H1 (cell line): ENCODE measurements around the gene RSU1. TPM values are rescaled to one million over a fixed set of nuclear protein-coding genes. Genes with fewer than 3 reads are reported as not detected.

Source experiments
- CTCF ChIA-PET: fragments of 300-600 bp; sonication (Branson Sonifier 250); formaldehyde crosslinking; loops from one replicate; lab custom pipeline; 2021; ENCODE audit not compliant: partially characterized antibody; lab: Charles Lee
- POLR2A ChIA-PET: fragments of 300-600 bp; sonication (Branson Sonifier 250); formaldehyde crosslinking; loops from one replicate; lab custom pipeline; 2021; ENCODE audit warnings: inconsistent platforms; ENCODE audit not compliant: partially characterized antibody; lab: Charles Lee
- DNase-seq, 2 experiments: peaks; one replicate each; pipeline versions ENCODE4 v3.0.0 to v3.0.0-alpha.2; 2010 to 2022; ENCODE audit warnings: low spot score in 2 of 2, low read depth in 1 of 2, mixed read lengths in 1 of 2
- FAIRE-seq: peaks from 2 replicates; lab custom pipeline; 2011; peaks lifted over from hg19 to GRCh38; lab: Jason Lieb, UNC
- H2AFZ ChIP-seq: 2 replicates; pipeline ENCODE4 v1.8.1; 2012; ENCODE audit warnings: low read length, inconsistent platforms
- H2AK5ac ChIP-seq: 2 replicates; pipeline ENCODE4 v1.6.1; 2013; ENCODE audit warnings: low read depth, low read length
- H2BK120ac ChIP-seq: replicated peaks from 2 replicates; pipeline ENCODE3; 2013; ENCODE audit warnings: low read depth, low read length, inconsistent platforms
- H2BK12ac ChIP-seq: 2 replicates; pipeline ENCODE4 v1.6.1; 2013; ENCODE audit warnings: low read depth, low read length
- H2BK15ac ChIP-seq: 2 replicates; pipeline ENCODE4 v1.6.1; 2013; ENCODE audit warnings: low read length
- H2BK20ac ChIP-seq: 2 replicates; pipeline ENCODE4 v1.6.1; 2013; ENCODE audit warnings: low read length
- H2BK5ac ChIP-seq: 2 replicates; pipeline ENCODE4 v1.6.1; 2013; ENCODE audit warnings: low read depth, low read length
- H3K14ac ChIP-seq: 2 replicates; pipeline ENCODE4 v1.6.1; 2013; ENCODE audit warnings: inconsistent platforms; ENCODE audit not compliant: insufficient read length
- H3K18ac ChIP-seq: 2 replicates; pipeline ENCODE4 v1.6.1; 2013; ENCODE audit warnings: low read length; ENCODE audit errors: extremely low read depth
- H3K23ac ChIP-seq: 2 replicates; pipeline ENCODE4 v1.6.1; 2013; ENCODE audit warnings: inconsistent platforms; ENCODE audit not compliant: insufficient read length
- H3K23me2 ChIP-seq: 2 replicates; pipeline ENCODE4 v1.6.1; 2013; ENCODE audit warnings: low read depth, low read length
- H3K27ac ChIP-seq: 2 replicates; pipeline ENCODE4 v1.6.1; 2011; ENCODE audit warnings: low read depth, low read length, inconsistent platforms
- H3K27me3 ChIP-seq, 4 experiments: replicated peaks in 1 of 4; 1 replicate in 1 of 4; 2 replicates in 3 of 4; pipeline versions ENCODE4 v1.6.1 to v1.8.1; 2011 to 2013; ENCODE audit warnings: low read length in 3 of 4, mild to moderate bottlenecking in 3 of 4, inconsistent platforms in 2 of 4, mixed read lengths in 2 of 4, moderate library complexity in 1 of 4; ENCODE audit not compliant: control insufficient read depth in 3 of 4, insufficient read depth in 3 of 4; ENCODE audit errors: extremely low read depth in 1 of 4
- H3K36me3 ChIP-seq, 4 experiments: 2 replicates each; pipeline versions ENCODE4 v1.6.1 to v1.8.1; 2011 to 2013; ENCODE audit warnings: mild to moderate bottlenecking in 4 of 4, low read length in 3 of 4, moderate library complexity in 2 of 4, control low read depth in 1 of 4, inconsistent platforms in 1 of 4; ENCODE audit not compliant: insufficient read depth in 4 of 4, control insufficient read depth in 2 of 4
- H3K4ac ChIP-seq: replicated peaks from 2 replicates; pipeline ENCODE3; 2013; ENCODE audit warnings: low read length, low read depth, mixed read lengths, inconsistent platforms; ENCODE audit not compliant: insufficient read length
- H3K4me1 ChIP-seq, 4 experiments: replicated peaks in 1 of 4; 1 replicate in 1 of 4; 2 replicates in 3 of 4; pipeline versions ENCODE4 v1.6.1 to v1.8.1; 2011 to 2013; ENCODE audit warnings: low read length in 3 of 4, inconsistent platforms in 2 of 4, mixed read lengths in 1 of 4; ENCODE audit not compliant: insufficient read depth in 4 of 4, control insufficient read depth in 3 of 4
- H3K4me2 ChIP-seq, 2 experiments: 2 replicates each; pipeline versions ENCODE4 v1.6.1 to v1.8.1; 2011 to 2013; ENCODE audit warnings: low read depth in 2 of 2, low read length in 2 of 2, control low read depth in 1 of 2, inconsistent platforms in 1 of 2, mild to moderate bottlenecking in 1 of 2; ENCODE audit not compliant: insufficient read depth in 1 of 2
- H3K4me3 ChIP-seq, 4 experiments: fragments of 200-600, 300-600 bp in 1 of 4; sonication (generic), shearing (Covaris generic), sonication (Bioruptor Twin) in 1 of 4; 2 replicates each; pipeline versions ENCODE4 v1.5.1 to v1.8.1; 2011 to 2016; ENCODE audit warnings: low read length in 4 of 4, low read depth in 3 of 4, control low read depth in 2 of 4, inconsistent platforms in 2 of 4, mild to moderate bottlenecking in 2 of 4, mixed read lengths in 1 of 4, moderate library complexity in 1 of 4; ENCODE audit not compliant: insufficient read depth in 2 of 4; ENCODE audit errors: extremely low read depth in 1 of 4
- H3K56ac ChIP-seq: replicated peaks from 2 replicates; pipeline ENCODE3; 2013; ENCODE audit warnings: low read depth, mild to moderate bottlenecking, mixed read lengths, low read length, inconsistent platforms; ENCODE audit not compliant: insufficient read length
- H3K79me1 ChIP-seq: 2 replicates; pipeline ENCODE4 v1.6.1; 2013; ENCODE audit warnings: low read depth, low read length, control low read depth
- H3K79me2 ChIP-seq, 2 experiments: 2 replicates each; pipeline versions ENCODE4 v1.6.1 to v1.8.1; 2012 to 2013; ENCODE audit warnings: low read length in 2 of 2, mild to moderate bottlenecking in 2 of 2, inconsistent platforms in 1 of 2; ENCODE audit not compliant: insufficient read depth in 2 of 2, control insufficient read depth in 1 of 2
- H3K9ac ChIP-seq, 4 experiments: replicated peaks in 1 of 4; 1 replicate in 1 of 4; 2 replicates in 3 of 4; pipeline versions ENCODE4 v1.6.1 to v1.8.1; 2011 to 2013; ENCODE audit warnings: low read depth in 3 of 4, low read length in 3 of 4, control low read depth in 2 of 4, mild to moderate bottlenecking in 2 of 4, moderate library complexity in 2 of 4, inconsistent platforms in 1 of 4; ENCODE audit errors: extremely low read depth in 1 of 4
- H3K9me3 ChIP-seq, 2 experiments: 2 replicates each; pipeline versions ENCODE4 v1.6.1 to v1.8.1; 2012 to 2013; ENCODE audit warnings: mild to moderate bottlenecking in 2 of 2, moderate library complexity in 2 of 2, control low read depth in 1 of 2, inconsistent platforms in 1 of 2, low read depth in 1 of 2, low read length in 1 of 2, mixed read lengths in 1 of 2; ENCODE audit not compliant: insufficient read depth in 2 of 2
- H4K20me1 ChIP-seq, 2 experiments: replicated peaks in 1 of 2; 2 replicates each; pipeline versions ENCODE3 to v1.8.1; 2011 to 2013; ENCODE audit warnings: inconsistent platforms in 2 of 2, low read length in 2 of 2, mild to moderate bottlenecking in 1 of 2; ENCODE audit not compliant: insufficient read depth in 2 of 2, control insufficient read depth in 1 of 2
- H4K5ac ChIP-seq: 2 replicates; pipeline ENCODE4 v1.6.1; 2013; ENCODE audit warnings: low read length, low read depth, mixed read lengths, inconsistent platforms; ENCODE audit not compliant: insufficient read length
- H4K8ac ChIP-seq: 2 replicates; pipeline ENCODE4 v1.8.0; 2013; ENCODE audit warnings: mild to moderate bottlenecking, moderate library complexity, low read length, inconsistent platforms; ENCODE audit not compliant: insufficient read depth; ENCODE audit errors: extremely low read depth
- H4K91ac ChIP-seq: replicated peaks from 2 replicates; pipeline ENCODE3; 2013; ENCODE audit warnings: low read length, mixed read lengths, inconsistent platforms; ENCODE audit not compliant: insufficient read length
- BRCA1 ChIP-seq: IDR thresholded peaks from 2 replicates; pipeline ENCODE4 v1.6.1; 2012; ENCODE audit warnings: low read depth, low read length, improper control_type of control experiment
- CREB1 ChIP-seq: IDR thresholded peaks from 2 replicates; pipeline ENCODE4 v1.6.1; 2012; ENCODE audit warnings: inconsistent platforms
- NRF1 ChIP-seq: IDR thresholded peaks from 2 replicates; pipeline ENCODE4 v1.6.1; 2011; ENCODE audit warnings: mild to moderate bottlenecking, low read depth, low read length, improper control_type of control experiment
- PHF8 ChIP-seq: fragments of 200-600 bp; sonication (generic); conservative IDR thresholded peaks from 2 replicates; pipeline ENCODE4 v1.7.1; 2012; ENCODE audit warnings: low read depth, mild to moderate bottlenecking, inconsistent platforms, low read length, moderate library complexity
- POLR2A ChIP-seq, 2 experiments: IDR thresholded peaks; 1 replicate in 1 of 2; 2 replicates in 1 of 2; pipeline ENCODE4 v1.6.1; 2011; ENCODE audit warnings: low read depth in 2 of 2, low read length in 2 of 2, mild to moderate bottlenecking in 2 of 2; ENCODE audit errors: control extremely low read depth in 1 of 2
- TAF7 ChIP-seq: optimal IDR thresholded peaks from 2 replicates; pipeline ENCODE3; 2011; ENCODE audit warnings: low read depth, mild to moderate bottlenecking, inconsistent platforms, low read length, moderate library complexity, borderline replicate concordance
- WGBS, 2 experiments: shearing (Covaris generic) in 1 of 2; methylation state at CpG; one replicate each; pipeline versions ENCODE4 v1.1.6 to v1.1.7; 2013 to 2015; ENCODE audit warnings: low lambda C conversion rate in 2 of 2, mixed read lengths in 2 of 2, inconsistent platforms in 1 of 2, low coverage in 1 of 2, missing lambda C conversion rate in 1 of 2; ENCODE audit not compliant: insufficient replicate concordance in 2 of 2, insufficient coverage in 1 of 2, insufficient read length in 1 of 2; ENCODE audit errors: extremely low coverage in 1 of 2, missing lambda C conversion rate in 1 of 2; 5-methylcytosine and 5-hydroxymethylcytosine counted together
- polyA plus RNA-seq, 7 experiments: library from polyadenylated mRNA; depleted of rRNA in 3 of 7; stranded (reverse) in 5 of 7; unstranded in 2 of 7; fragments of >200 nt in 5 of 7; fragments of 200-250 nt in 2 of 7; gene quantifications; 1 replicate in 5 of 7; 2 replicates in 1 of 7; 4 replicates in 1 of 7; pipeline versions ENCODE4 v1.2.1 to v1.2.3, GENCODE V29; 2011 to 2013; ENCODE audit warnings: missing spikeins in 2 of 7, mixed read lengths in 2 of 7
- total RNA-seq: library from RNA; stranded (reverse); fragmentation: NEBNext Ultra II Directional; extraction: Animal tissue kit (Norgen Biotek cat#: 25700); gene quantifications from 2 replicates; pipeline ENCODE4 v1.2.1, GENCODE V29; 2021

Gene RSU1
- total and polyA plus RNA-seq, 2 of the 8 experiments (the other 6 are each of a cell fraction or from before 2014, with no cell fraction given): 50.0 to 68.2 TPM

GRCh38 chr10:16852624-16853023 is 35.4 kb upstream of the RSU1 start:
- no peak overlapping the region for H3K27ac ChIP-seq
- no peak overlapping the region for H2BK12ac ChIP-seq
- WGBS, 2 experiments: 85% methylated on average over 2 of the region's 2 CpGs; no CpG with 5 or more reads in 1 of the 2 experiments
- H4K91ac ChIP-seq: no peak overlapping the region
- H2BK120ac ChIP-seq: no peak overlapping the region
- H3K79me2 ChIP-seq: no peaks in the 10 kb centered on the region
- no peak overlapping the region for H2BK5ac ChIP-seq
- POLR2A ChIA-PET: no interaction called here
- no peaks in the 10 kb centered on the region for H3K9me3 ChIP-seq
- no peaks in the 10 kb centered on the region for H3K79me1 ChIP-seq
- H3K4me2 ChIP-seq: no peak overlapping the region
- no peaks in the 10 kb centered on the region for H3K36me3 ChIP-seq
- FAIRE-seq: no peak
- TF ChIP-seq POLR2A (IDR thresholded peaks at IDR 0.05; ENCODE audit: control extremely low read depth in 1 of 2, low read depth in 2 of 2, low read length in 2 of 2) (no peak), BRCA1 (no peak), PHF8 (no peak), TAF7 (no peak), NRF1 (no peak), CREB1 (no peak)
- no peak overlapping the region for H3K56ac ChIP-seq
- H3K27me3 ChIP-seq: no peaks in the 10 kb centered on the region
- H3K23me2 ChIP-seq: no peaks in the 10 kb centered on the region; the same call in 1 of the 2 replicates
- no peak overlapping the region for H4K5ac ChIP-seq
- H3K9ac ChIP-seq: no peak overlapping the region
- H3K23ac ChIP-seq: no peak overlapping the region
- no peak overlapping the region for H4K8ac ChIP-seq
- no peak overlapping the region for H3K4me3 ChIP-seq
- peaks cover 0 to 3% (median 0%) of the 10 kb centered on the region in 4 experiments; a peak in 2 of 7 replicates for H3K4me1 ChIP-seq
- H2BK20ac ChIP-seq: no peak overlapping the region
- no peak overlapping the region for H3K14ac ChIP-seq
- no peak overlapping the region for H2AFZ ChIP-seq
- H3K4ac ChIP-seq: no peak overlapping the region
- no peak for DNase-seq
- no peak overlapping the region for H2BK15ac ChIP-seq
- CTCF ChIA-PET: interaction anchor here (0.8 to 2.8 kb wide), 9 partner anchors 8 to 327 kb away, joined by 3 to 12 read pairs (median 6); no protein-coding TSS in a partner anchor
- H2AK5ac ChIP-seq: no peak overlapping the region
- H4K20me1 ChIP-seq: no peaks in the 10 kb centered on the region
- no peak overlapping the region for H3K18ac ChIP-seq
